NCI-H1930 (cell line): ENCODE results near the gene OLFML3.
"Not testable (repeated sequence)": the region's sequence is repeated elsewhere in the genome, so short reads cannot be mapped to it uniquely, and the experiment has no call there.

ENCODE experiments used
- DNase-seq, 2 experiments: peaks; one replicate each; lab custom pipeline; 2025; lab: John Stamatoyannopoulos, UW

Gene OLFML3

GRCh38 chr1:113978863-113979702 is at the start of gene OLFML3:
OLFML3 (plus strand) TSS chr1:113979474; CDS start chr1:113979517, 43 bp downstream.
- peak; percentile 73 to 76 for DNase-seq

- DNase-seq = peak in 1 of 2 experiments; percentile 80
Measured at GRCh38 chr1:113929750-113930498, 49.4 kb upstream of the OLFML3 start.

GRCh38 chr1:113930499-113931161 is 48.6 kb upstream of the OLFML3 start:
- DNase-seq = no peak

- no peak for DNase-seq
Measured at GRCh38 chr1:113931451-113931851, 47.8 kb upstream of the OLFML3 start.

GRCh38 chr1:113934006-113934405 is 45.3 kb upstream of the OLFML3 start:
- no peak for DNase-seq

GRCh38 chr1:113934511-113935055 is 44.7 kb upstream of the OLFML3 start:
- DNase-seq = no peak

- DNase-seq = no peak
Measured at GRCh38 chr1:113935176-113935575, 44.1 kb upstream of the OLFML3 start.

GRCh38 chr1:113935970-113936369 is 43.3 kb upstream of the OLFML3 start:
- no peak for DNase-seq

- DNase-seq = no peak
Measured at GRCh38 chr1:113937146-113937545, 42.1 kb upstream of the OLFML3 start.

GRCh38 chr1:113938192-113938591 is 41.1 kb upstream of the OLFML3 start:
- DNase-seq = no peak

GRCh38 chr1:113940365-113941244 is 38.7 kb upstream of the OLFML3 start:
- no peak for DNase-seq

GRCh38 chr1:113941245-113941559 is 38.1 kb upstream of the OLFML3 start:
- no peak for DNase-seq

GRCh38 chr1:113942527-113942926 is 36.7 kb upstream of the OLFML3 start:
- no peak for DNase-seq

GRCh38 chr1:113943028-113943811 is 36.1 kb upstream of the OLFML3 start:
- no peak for DNase-seq

GRCh38 chr1:113945329-113945728 is 33.9 kb upstream of the OLFML3 start:
- no peak for DNase-seq

GRCh38 chr1:113946112-113946511 is 33.2 kb upstream of the OLFML3 start:
- no peak for DNase-seq

- peak in 1 of 2 experiments; percentile 13 for DNase-seq
Measured at GRCh38 chr1:113946678-113947387, 32.4 kb upstream of the OLFML3 start.

- DNase-seq = no peak
Measured at GRCh38 chr1:113947388-113948107, 31.7 kb upstream of the OLFML3 start.

GRCh38 chr1:113948151-113948550 is 31.1 kb upstream of the OLFML3 start:
- DNase-seq = not testable (repeated sequence)
